IMR-90 (cell line): ENCODE measurements around the gene TSEN34.

Experiments used
- BHLHE40 ChIP-seq: fragments of 150-350 bp; IDR thresholded peaks from 2 replicates; pipeline ENCODE4 v1.6.1; 2016; ENCODE audit warnings: mild to moderate bottlenecking, low read depth, low read length
- CEBPB ChIP-seq: IDR thresholded peaks from 2 replicates; pipeline ENCODE4 v1.6.1; 2012; ENCODE audit warnings: low read depth, low read length, improper control_type of control experiment
- ELK1 ChIP-seq: fragments of 150-350 bp; IDR thresholded peaks from 2 replicates; pipeline ENCODE4 v1.6.1; 2016; ENCODE audit warnings: low read depth, mild to moderate bottlenecking, low read length, moderate library complexity, borderline replicate concordance
- MAZ ChIP-seq: IDR thresholded peaks from 2 replicates; pipeline ENCODE4 v1.6.1; 2012; ENCODE audit warnings: low read depth, mild to moderate bottlenecking, low read length, improper control_type of control experiment, moderate library complexity, borderline replicate concordance
- POLR2A ChIP-seq: IDR thresholded peaks from 2 replicates; pipeline ENCODE4 v1.6.1; 2012; ENCODE audit warnings: mild to moderate bottlenecking, low read depth, low read length
- TF ChIP-seq, protein P1 (sequence below): conservative IDR thresholded peaks from 2 replicates; pipeline ENCODE4 v1.5.1; 2012; ENCODE audit warnings: mild to moderate bottlenecking, low read depth, low read length, improper control_type of control experiment

GRCh38 chr19:54142166-54142780 is 48.8 kb upstream of the TSEN34 start:
- TF ChIP-seq CEBPB (no peak), ELK1 (no peak), MAZ (no peak), BHLHE40 (no peak), POLR2A (no peak)
- TF ChIP-seq, protein P1, sequence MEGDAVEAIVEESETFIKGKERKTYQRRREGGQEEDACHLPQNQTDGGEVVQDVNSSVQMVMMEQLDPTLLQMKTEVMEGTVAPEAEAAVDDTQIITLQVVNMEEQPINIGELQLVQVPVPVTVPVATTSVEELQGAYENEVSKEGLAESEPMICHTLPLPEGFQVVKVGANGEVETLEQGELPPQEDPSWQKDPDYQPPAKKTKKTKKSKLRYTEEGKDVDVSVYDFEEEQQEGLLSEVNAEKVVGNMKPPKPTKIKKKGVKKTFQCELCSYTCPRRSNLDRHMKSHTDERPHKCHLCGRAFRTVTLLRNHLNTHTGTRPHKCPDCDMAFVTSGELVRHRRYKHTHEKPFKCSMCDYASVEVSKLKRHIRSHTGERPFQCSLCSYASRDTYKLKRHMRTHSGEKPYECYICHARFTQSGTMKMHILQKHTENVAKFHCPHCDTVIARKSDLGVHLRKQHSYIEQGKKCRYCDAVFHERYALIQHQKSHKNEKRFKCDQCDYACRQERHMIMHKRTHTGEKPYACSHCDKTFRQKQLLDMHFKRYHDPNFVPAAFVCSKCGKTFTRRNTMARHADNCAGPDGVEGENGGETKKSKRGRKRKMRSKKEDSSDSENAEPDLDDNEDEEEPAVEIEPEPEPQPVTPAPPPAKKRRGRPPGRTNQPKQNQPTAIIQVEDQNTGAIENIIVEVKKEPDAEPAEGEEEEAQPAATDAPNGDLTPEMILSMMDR: no peak
